ENCODE data around the gene UCKL1. TPM values are rescaled to one million over a fixed set of nuclear protein-coding genes. Genes with fewer than 3 reads are reported as not detected.

The UCKL1 gene
- total RNA-seq, 1 donor from 2014 or later: 50.1 TPM

GRCh38 chr20:64000906-64001305, 44.7 kb upstream of the UCKL1 start:
- no peak overlapping the region for H3K4me3 ChIP-seq
- H3K9me3 ChIP-seq: no peaks in the 10 kb centered on the region
- TF ChIP-seq CTCF (IDR thresholded peaks at IDR 0.05) (no peak), POLR2A (IDR thresholded peaks at IDR 0.05) (no peak), POLR2AphosphoS5 (IDR thresholded peaks at IDR 0.05; ENCODE audit: insufficient read depth in 1 of 2, low read depth in 1 of 2) (no peak)
- H3K27ac ChIP-seq: no peak overlapping the region
- H3K4me1 ChIP-seq: peaks cover 18% of the 10 kb centered on the region
- H3K36me3 ChIP-seq: peaks cover 0 to 93% of the 10 kb centered on the region in 2 donors
- intact Hi-C loops (cut with DNase I): no loop called here
- no peak for DNase-seq (ENCODE audit: extremely low spot score in 2 of 2)
- H3K27me3 ChIP-seq: no peaks in the 10 kb centered on the region

GRCh38 chr20:63982937-63983336, 26.7 kb upstream of the UCKL1 start:
- intact Hi-C loops (cut with DNase I): no loop called here
- Histone ChIP-seq H3K9me3 (no peaks in the 10 kb centered on the region), H3K27me3 (no peaks in the 10 kb centered on the region), H3K36me3 (peaks cover 0 to 40% of the 10 kb centered on the region in 2 donors), H3K4me3 (no peak overlapping the region), H3K4me1 (peaks cover 48% of the 10 kb centered on the region), H3K27ac (no peak overlapping the region)
- TF ChIP-seq CTCF (IDR thresholded peaks at IDR 0.05): no peak
- TF ChIP-seq POLR2AphosphoS5 (IDR thresholded peaks at IDR 0.05; ENCODE audit: insufficient read depth in 1 of 2, low read depth in 1 of 2): no peak
- no peak for TF ChIP-seq POLR2A (IDR thresholded peaks at IDR 0.05)
- DNase-seq (ENCODE audit: extremely low spot score in 2 of 2): no peak

GRCh38 chr20:63980806-63981728, 24.9 kb upstream of the UCKL1 start, which contains the start of gene PRPF6:
Gene PRPF6 (plus strand): TSS chr20:63981132. CDS start chr20:63981246, 114 bp downstream.
- no peak for DNase-seq (ENCODE audit: extremely low spot score in 2 of 2)
- H3K4me3 ChIP-seq: peak within 1 kb of the TSS; percentile 70 to 92
- peaks cover 49% of the 10 kb centered on the region for H3K4me1 ChIP-seq
- peak within 1 kb of the TSS; percentile 57 for H3K27ac ChIP-seq
- peaks cover 0 to 22% of the 10 kb centered on the region in 2 donors for H3K36me3 ChIP-seq
- TF ChIP-seq CTCF (IDR thresholded peaks at IDR 0.05) (peak; percentile 42 to 73 (median 66)), POLR2AphosphoS5 (IDR thresholded peaks at IDR 0.05; ENCODE audit: insufficient read depth in 1 of 2, low read depth in 1 of 2) (peak; percentile 87 to 95), POLR2A (IDR thresholded peaks at IDR 0.05) (peak in 1 of 2 donors; percentile 14)
- no peaks in the 10 kb centered on the region for H3K9me3 ChIP-seq
- H3K27me3 ChIP-seq: no peaks in the 10 kb centered on the region
- intact Hi-C loops (cut with DNase I): no loop called here

GRCh38 chr20:63980317-63980805, 24.1 kb upstream of the UCKL1 start:
- H3K36me3 ChIP-seq: peaks cover 0 to 15% of the 10 kb centered on the region in 2 donors
- peak overlapping the region; percentile 57 for H3K27ac ChIP-seq
- DNase-seq (ENCODE audit: extremely low spot score in 2 of 2): no peak
- H3K27me3 ChIP-seq: no peaks in the 10 kb centered on the region
- H3K4me3 ChIP-seq: peak overlapping the region; percentile 70 to 92
- H3K9me3 ChIP-seq: no peaks in the 10 kb centered on the region
- peaks cover 49% of the 10 kb centered on the region for H3K4me1 ChIP-seq
- TF ChIP-seq CTCF (IDR thresholded peaks at IDR 0.05) (no peak), POLR2A (IDR thresholded peaks at IDR 0.05) (no peak), POLR2AphosphoS5 (IDR thresholded peaks at IDR 0.05; ENCODE audit: insufficient read depth in 1 of 2, low read depth in 1 of 2) (no peak)
- intact Hi-C loops (cut with DNase I): no loop called here
